Stimulated activated CD4-positive, alpha-beta T cell treated with anti-CD3 and anti-CD28 coated beads, Interleukin-2, amount 100 ng/mL, for 48 hours (primary cell): ENCODE measurements around the gene SMTN.
"Not testable (repeated sequence)": the region's sequence is repeated elsewhere in the genome, so short reads cannot be mapped to it uniquely, and the experiment has no call there.

Source experiments
- DNase-seq, 2 donors: peaks; one replicate each; pipeline ENCODE4 v3.0.0-alpha.2; 2020

Gene SMTN

GRCh38 chr22:31073545-31074145 is 7.5 kb upstream of the SMTN start:
- not testable (repeated sequence) for DNase-seq

GRCh38 chr22:31075961-31076360 is 5.2 kb upstream of the SMTN start:
- DNase-seq: no peak

- DNase-seq: no peak
These were observed 3.4 kb upstream of the SMTN start for GRCh38 chr22:31077681-31078080.

- DNase-seq: not testable (repeated sequence)
These were observed 2.7 kb upstream of the SMTN start for GRCh38 chr22:31078389-31078788.

- no peak for DNase-seq
These were observed 1.9 kb upstream of the SMTN start for GRCh38 chr22:31079095-31079642.

GRCh38 chr22:31080164-31080847 is 812 bp upstream of the SMTN start:
- DNase-seq: no peak

- no peak for DNase-seq
These were observed 966 bp downstream of the SMTN start for GRCh38 chr22:31081963-31082605.

- peak; percentile 54 to 60 for DNase-seq
These were observed 1.7 kb downstream of the SMTN start for GRCh38 chr22:31082606-31083376.

- no peak for DNase-seq
These were observed 2.3 kb downstream of the SMTN start for GRCh38 chr22:31083377-31083768.

- DNase-seq: no peak
These were observed 3.0 kb downstream of the SMTN start for GRCh38 chr22:31083923-31084810.

- peak; percentile 83 for DNase-seq
These were observed 3.8 kb downstream of the SMTN start for GRCh38 chr22:31084811-31085492.

- no peak for DNase-seq
These were observed 4.3 kb downstream of the SMTN start for GRCh38 chr22:31085493-31085824.

GRCh38 chr22:31085928-31086327 is 4.8 kb downstream of the SMTN start:
- no peak for DNase-seq

- DNase-seq: no peak
These were observed 5.7 kb downstream of the SMTN start for GRCh38 chr22:31086703-31087330.

- no peak for DNase-seq
These were observed 6.7 kb downstream of the SMTN start for GRCh38 chr22:31087744-31088215.

- DNase-seq: no peak
These were observed 7.3 kb downstream of the SMTN start for GRCh38 chr22:31088233-31088986.

- no peak for DNase-seq
These were observed 8.3 kb downstream of the SMTN start for GRCh38 chr22:31089160-31090100.

GRCh38 chr22:31090217-31091085 is 9.3 kb downstream of the SMTN start:
- DNase-seq: no peak
